NCI-H1694 (cell line): ENCODE measurements around the gene LARGE1.

Experiments
- DNase-seq: peaks from one replicate; lab custom pipeline; 2025; lab: John Stamatoyannopoulos, UW

LARGE1 gene

DNA sequence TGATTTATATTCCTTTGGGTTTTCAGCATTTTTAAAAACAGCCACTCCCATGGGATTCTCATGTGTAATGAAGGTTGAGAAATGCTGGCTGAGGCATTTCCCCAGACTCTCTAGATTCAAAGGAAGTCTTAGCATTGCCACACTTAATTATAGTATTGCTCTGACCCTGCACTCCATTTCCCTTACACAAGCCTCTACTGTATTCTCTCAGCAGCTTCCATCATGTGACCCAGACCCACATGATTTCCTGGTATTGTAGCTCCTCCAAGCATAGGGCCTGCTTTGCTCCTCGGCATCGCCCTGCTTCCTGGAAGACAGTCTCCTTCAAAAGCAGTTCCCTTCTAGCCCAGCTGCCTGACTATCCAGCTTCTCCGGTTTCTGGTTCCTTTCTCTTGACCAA, 261.5 kb downstream of the LARGE1 start:
- DNase-seq = no peak

DNA sequence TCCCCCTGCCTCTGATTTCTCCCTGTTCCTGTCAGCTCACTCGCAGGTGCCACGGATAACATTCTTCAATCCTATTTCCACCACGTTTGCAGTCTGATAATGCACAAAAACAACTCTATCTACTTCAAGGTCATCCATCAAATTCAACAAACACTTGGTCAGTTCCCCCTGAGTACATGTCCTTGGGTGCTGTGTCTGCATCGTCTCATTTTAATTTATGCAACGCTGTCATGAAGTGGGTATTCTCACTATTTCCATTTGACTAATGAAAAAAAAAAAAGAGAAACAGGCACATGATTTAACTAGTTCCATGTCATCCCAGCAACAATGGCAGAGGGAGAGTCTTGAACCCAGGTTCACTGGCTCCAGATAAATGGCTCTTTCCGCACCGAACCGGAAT, 262.6 kb downstream of the LARGE1 start:
- no peak for DNase-seq

DNA sequence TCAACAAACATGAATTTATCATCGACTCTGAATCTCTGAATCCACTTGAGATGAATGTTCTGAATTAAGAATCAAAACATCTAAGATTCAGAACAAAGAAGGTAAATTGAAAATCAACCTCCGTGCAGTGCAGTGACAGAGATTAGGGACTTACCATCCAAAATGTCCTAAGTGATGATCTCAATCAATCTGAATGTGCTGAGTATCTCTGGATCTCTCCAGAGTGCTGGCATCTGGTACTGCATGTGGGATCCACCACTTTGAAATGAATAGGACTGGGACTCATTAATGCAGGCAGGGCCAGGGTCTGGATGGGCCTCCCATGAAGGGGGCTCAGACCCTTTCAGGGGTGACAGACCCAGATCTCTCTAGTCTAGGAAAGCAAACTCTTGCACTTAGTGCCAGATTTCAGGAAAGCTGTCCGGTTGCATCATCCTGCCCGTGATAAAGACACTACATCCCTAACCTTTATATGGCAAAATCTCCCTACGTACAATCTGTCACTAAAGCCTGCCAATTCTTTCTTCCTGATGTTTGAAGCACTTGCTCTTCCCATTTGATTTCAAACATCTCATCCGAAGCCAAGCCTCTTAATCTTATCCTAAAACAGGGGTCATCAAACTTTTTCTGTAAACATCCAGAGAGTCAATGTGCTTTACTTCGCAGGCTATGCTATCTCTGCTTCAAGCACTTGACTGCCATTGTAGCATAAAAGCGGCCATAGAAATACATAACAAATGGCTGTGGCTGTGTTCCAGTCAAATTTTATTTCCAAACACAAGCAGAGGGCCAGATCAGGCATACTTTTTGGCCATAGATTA, 263.3 kb downstream of the LARGE1 start:
- no peak for DNase-seq

DNA sequence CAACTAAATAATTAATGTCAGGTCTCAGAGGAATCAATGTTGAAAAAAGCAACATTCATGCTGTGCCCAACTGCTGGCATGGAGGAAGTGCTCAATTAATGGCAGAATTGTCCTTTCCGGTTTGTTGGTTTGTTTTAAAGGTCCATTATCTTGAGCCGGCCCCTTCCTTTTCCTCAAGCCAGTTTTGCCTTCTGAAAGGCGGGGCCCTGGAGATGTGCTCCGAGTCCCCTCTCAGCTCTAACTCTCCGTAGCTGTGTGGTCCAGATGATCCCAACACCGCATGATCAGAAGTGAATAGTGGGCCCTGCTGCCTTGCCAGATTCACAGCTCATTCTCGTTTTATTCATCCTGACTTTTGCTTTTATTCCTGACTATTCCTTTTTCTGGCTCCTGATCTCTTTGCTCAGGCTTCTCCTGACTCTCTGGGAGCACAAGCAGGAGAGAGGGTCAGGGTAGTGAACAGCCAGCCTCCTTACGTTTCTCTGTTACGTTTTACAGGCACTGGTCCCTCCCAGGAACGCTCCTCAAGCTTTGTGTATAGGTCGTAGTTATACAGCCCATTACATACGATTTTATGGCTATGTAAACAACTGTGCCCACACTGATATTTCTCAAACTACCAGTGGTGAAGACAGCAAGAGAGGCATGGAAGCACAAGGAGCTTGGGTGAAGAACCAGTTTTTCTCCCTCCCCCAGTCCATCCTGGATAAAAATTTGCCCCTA, 265.9 kb downstream of the LARGE1 start:
- no peak for DNase-seq

DNA sequence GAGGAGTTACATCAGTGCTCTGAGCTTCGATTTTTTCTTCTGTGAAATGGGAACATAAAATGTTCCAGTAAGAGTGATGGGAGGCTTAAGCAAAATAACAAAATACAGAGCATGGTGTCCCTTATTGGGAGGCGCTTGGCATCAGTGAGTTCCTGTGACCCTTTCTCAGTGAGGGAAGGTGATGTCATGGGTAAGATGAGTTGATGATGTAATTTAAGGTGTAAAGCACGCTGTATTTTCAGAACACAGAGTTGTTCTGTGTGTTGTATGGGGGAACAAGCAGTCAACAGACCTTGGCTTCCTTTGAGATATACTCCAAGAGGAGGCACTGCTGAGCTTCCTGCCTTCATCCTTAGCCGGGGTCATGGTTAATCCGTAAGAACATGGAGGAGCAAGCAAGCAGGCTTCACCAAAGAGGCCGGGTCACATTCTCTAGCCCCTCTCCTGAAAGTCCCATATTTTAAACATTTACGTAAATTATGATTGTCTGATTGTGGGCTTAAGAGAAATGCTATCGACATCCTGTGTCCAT, 266.7 kb downstream of the LARGE1 start:
- no peak for DNase-seq

DNA sequence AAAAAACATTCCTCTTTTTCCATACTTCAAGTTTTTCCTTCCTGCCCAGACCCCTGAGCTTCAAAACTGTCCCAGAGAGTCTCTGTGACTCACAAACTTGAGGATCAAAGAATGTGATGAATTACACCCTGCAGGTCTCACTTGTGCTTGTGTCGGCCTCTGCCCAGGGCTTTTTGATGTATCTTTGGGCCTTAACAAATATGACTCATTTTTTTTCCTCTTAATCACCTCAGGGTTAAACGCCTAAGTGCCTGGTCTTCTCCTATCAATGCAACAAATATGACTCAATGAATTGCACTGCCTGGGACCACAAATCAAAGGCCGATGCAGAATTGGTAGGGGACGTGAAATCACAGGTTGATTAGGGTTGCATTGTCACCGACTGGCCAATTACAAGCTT, 267.7 kb downstream of the LARGE1 start:
- no peak for DNase-seq

DNA sequence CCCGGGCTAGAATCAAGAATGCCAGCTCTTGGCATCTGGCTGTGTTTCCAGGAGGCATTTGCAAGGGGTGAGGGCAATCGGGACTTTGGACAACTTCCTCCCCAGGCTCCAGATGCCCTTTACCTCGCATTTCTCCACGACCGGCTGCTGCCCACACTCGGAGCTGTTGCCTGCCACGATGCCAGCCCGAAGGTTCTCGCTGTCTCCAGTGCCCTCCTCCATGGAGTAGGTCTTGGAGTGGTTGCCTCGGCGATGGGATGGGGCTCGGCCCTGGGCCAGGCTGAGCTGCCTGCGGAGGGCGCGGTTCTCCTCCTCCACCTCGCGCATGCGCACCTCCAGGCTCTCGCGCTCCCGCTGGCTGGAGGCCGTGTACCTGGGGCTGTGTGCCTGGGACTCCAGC, 270.0 kb downstream of the LARGE1 start:
- DNase-seq = no peak

DNA sequence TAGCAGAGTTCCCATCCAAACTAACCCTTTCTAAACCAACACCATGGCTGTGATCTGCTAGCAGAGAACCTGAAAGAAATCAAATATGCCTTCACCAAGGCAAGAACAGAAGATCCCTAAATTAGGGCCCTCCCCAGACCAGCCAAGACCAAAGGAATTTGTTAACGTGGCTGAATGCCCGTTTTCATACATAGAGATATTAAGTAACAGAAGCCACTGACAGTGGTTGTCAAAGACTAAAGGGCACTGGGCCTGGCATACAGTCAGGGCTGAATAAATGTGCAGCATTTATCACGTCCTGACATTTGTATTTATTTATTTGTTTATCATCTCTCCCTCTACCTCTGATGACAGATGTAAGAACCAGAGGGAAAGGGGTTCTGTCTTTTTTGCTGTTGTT, 271.8 kb downstream of the LARGE1 start:
- no peak for DNase-seq

DNA sequence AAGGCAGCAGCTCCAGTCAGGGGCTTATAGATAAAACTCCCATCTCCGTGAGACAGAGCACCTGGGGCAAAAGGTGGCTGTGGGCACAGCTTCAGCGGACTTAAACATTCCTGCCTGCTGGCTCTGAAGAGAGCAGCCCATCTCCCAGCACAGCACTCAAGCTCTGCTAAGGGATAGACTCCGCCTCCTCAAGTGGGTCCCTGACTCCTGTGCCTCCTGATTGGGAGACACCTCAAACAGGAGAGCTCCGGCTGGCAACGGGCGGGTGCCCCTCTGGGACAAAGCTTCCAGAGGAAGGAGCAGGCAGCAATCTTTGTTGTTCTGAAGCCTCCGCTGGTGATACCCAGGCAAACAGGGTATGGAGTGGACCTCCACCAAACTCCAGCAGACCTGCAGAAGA, 279.4 kb downstream of the LARGE1 start:
- DNase-seq = no peak

DNA sequence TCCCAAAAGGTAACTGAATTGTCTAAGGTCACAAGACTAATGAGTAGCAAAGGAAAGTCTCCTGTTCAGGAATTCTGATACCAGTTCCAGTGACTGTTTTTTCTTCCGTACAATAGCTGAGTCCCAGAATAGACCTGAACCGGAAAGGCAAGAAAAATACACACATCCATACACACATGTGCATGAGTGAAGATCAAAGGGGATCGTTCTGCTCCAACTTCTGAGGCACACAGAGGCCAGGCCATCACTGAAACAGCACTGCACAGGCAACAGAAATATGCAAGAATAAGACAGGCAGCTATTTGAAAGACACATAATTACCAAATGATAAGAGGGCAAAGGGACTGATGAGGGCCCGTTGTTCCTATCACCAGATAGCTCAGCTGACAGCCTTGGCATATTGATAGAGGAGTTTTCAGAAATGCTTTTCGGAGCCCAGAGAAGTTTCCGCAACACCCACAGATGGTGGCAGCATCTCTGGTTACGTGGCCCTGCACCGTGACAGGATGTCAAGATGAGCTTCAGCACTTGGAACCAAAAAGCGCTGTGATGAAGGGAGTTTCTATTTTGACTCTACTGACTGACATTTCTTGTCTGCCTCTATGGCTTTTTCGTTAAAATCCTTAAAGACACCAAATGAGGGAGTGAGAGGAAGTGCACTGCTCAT, 280.6 kb downstream of the LARGE1 start:
- no peak for DNase-seq

DNA sequence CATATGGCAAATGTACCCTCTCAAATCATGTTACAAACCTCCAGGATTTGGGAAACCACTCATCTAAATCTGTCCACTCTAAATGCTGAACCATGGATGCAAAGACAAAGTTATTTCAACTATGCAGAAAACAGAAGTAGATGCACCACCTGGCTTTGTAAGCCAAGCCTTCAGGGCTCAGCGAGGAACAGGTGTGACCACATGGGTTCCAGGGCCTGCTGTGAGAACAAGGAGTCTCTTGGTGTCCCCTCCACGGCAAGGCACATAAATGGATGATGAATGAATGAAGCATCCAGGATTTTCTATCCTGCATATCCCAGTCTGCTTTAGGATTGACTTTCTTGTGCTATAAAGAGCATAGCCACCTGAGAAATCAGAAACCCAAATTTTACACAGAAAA, 284.5 kb downstream of the LARGE1 start:
- DNase-seq = no peak

DNA sequence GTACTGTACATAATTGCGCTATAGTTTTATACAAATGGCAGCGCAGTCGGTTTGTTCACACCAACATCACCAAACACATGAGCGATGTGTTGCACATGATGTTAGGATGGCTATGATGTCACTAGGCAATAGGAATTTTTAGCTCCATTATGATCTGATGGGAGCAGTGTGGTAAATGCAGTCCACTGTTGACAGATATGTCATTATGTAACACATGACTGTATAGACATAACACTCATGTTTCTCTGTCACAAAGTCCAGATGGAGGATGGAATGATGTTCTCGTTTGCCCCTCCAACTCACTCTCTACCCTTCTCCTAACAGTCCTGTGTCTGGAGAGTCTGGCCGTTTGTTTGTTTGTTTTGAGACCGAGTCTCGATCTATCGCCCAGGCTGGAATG, 288.5 kb downstream of the LARGE1 start:
- DNase-seq = no peak

DNA sequence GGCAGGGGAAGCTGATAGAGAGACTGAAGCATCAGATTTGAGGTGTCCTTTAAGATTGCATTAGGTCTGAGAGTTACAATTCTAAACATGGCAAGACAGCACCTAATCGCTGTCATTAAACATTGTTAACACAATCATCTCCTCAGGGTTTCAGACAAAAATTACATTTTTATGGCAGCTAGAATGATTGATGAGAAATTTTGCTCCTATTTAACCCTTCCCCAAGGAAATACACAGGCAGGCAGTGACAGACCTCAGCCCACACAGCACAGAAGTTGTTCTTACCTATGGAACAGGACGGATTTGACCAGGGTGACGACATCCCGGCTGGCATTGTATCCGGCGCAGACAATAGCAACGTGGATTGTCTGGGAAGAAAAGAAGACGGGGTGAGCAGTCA, 294.3 kb downstream of the LARGE1 start:
- no peak for DNase-seq

DNA sequence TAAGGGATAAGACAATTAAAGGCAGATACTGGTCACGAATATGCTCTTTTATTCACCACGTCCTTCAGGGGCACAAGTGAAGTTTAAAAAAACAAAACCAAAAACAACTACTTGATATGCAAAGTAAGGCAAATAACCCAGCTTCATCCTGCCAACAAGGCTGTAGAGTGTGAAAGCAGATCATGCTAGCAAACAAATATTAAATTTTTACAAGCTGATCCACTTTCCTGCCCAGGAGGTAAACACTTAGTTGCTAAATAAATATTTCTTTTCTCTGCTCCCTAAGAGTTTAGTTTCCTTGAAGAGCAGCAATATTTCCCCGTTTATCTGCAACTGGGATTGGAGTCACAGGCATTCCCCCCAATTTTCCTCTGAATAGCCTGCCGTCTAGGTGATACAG, 300.2 kb downstream of the LARGE1 start:
- DNase-seq = no peak

DNA sequence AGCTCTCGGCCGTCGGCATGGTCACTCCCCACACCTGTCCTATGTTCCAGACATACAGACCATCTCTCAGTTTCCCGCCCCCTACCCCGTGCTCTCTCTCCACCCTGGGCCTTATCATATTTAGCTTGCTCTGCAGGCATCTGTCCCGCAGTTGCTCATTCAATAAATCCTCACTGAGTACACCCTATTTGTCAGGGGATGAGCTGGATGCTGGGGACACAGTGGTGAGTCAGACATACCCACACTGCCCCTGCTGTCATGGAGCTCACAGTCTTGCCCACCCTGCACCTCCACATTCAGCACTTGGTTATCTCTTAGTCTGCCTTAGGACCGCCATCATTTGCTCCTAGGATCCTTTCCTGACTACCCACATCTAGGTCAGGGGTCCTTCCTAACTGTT, 313.8 kb downstream of the LARGE1 start:
- no peak for DNase-seq

DNA sequence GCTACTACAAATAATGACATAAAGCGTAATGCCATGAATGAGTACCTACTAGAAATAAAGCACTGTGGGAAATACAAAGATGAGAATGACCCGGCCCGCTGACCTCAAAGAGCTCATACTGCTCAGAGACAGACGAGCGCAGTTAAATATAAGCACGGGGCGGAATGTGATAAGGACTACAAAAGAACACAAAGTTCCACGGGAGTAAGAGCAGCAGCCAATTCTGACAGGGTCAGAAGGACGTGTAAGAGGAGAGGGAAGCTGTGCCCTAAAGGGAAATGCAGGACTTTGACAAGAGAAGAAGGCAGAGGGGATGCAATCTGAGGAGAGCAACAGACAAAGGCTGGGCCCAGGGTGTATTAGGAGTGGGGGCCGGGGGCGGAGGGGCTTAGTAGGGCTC, 314.6 kb downstream of the LARGE1 start:
- DNase-seq = no peak

DNA sequence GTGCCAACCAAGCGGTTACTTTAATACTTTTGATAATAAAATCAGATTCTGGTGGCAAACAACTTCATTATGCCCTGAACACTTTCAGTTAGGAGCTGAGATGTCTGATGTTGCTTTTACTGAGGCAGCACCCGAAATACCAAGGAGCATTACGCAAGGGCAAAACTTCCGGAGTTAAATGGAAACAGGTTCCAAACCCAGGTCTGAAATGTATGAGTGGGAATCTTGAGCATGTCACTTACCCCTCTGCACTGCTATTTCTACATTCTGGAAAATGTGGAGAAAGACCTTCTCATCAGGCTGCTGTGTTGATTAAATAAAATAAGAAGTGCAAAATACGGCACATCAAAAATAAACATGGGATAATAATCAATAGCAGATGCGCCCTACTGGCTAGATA, 315.1 kb downstream of the LARGE1 start:
- no peak for DNase-seq

DNA sequence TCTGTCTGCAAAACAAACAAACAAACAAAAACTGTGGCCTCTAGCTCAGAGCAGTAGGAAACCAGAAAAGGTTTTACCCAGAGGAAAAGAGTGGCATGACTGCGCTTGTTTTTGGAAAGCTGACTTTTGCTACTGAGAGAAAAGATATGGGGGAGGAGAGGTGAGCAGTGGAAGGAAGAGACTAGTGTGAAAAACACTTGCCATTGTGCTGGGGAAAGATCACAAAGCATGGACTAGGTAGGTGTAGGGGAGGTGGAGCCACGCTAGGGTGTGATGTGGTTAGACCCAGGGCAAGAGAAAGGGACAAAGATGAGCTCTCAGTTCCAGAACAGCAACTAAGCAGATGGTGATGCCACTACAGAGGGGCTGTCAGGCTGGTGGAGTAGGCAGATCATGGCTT, 319.2 kb downstream of the LARGE1 start:
- DNase-seq = no peak

DNA sequence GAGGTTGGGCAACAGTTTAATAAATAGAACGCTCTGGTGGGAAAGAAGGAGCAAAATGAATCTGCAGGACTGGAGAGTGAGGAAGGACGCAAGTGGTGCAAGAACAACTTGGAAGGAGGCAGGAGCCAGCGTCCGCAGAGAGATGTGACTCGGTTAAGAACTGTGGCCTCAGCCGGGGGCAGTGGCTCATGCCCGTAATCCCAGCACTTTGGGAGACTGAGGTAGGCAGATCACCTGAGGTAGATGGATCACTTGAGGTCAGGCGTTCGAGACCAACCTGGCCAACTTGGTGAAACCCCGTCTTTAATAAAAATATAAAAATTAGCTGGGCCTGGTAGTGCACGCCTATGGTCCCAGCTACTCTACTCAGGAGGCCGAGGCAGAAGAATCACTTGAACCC, 319.7 kb downstream of the LARGE1 start:
- no peak for DNase-seq

DNA sequence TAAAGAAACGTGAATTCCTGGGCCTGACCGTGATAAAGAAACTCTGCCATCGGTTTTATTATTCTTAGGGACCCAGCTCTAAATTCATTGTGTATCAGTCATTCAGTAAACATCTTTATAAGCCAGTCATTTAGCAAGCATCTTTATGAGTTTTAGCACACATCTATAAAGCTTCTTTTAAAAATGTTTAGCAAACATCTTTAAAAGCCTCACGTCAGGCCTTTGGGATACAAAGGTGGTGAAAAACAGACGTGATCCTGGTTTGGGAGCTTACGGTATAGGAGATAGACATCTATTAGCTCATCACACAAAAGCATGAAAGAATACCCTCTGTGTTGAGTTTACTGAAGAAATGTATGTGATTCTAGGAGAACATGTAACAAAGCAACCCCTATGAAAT, 320.2 kb downstream of the LARGE1 start:
- no peak for DNase-seq

DNA sequence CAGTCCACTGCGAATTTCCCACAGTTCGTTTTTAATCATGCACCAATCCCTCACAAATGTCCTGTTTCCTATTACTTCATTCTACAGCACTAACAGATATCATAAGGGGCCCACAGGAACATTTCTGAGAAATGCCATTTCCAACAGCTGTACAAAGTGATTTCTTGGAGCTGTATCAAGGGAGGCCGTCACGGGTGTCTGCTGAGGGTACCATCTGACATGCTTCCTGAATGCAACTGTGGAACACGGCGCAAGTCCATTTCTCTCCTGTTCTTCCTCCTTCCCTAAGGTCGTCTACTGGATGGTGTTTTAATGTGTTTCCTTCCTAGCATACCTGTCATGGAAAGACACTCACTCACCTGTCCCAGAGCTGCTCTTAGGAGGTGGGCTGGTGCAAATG, 320.7 kb downstream of the LARGE1 start:
- no peak for DNase-seq

DNA sequence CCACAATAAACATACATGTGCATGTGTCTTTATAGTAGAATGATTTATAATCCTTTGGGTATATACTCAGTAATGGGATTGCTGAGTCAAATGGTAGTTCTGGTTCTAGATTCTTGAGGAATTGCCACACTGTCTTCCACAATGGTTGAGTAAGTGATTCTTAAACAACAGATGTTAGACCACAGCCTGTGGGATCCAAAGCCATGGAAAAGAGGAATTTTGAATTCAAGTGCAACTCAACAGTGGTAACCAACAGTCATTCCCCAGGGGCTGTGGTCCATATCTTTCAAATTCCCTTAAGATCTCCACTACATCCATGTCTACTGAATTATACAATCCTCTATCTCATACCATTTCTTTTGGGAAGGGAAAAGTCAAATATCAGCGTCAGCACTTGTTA, 321.5 kb downstream of the LARGE1 start:
- DNase-seq = no peak
